A673 (cell line): ENCODE measurements around the gene GJD2. TPM values are rescaled to one million over a fixed set of nuclear protein-coding genes. Genes with fewer than 3 reads are reported as not detected.

Experiments used
- BruUV-seq: library from RNA; stranded (reverse); fragments of 400-500 nt; replicated peaks from 2 replicates; lab custom pipeline; 2021; lab: Mats Ljungman, UMichigan
- CTCF ChIA-PET: fragments of 300-600 bp; sonication (Branson Sonifier 250); formaldehyde crosslinking; loops from one replicate; lab custom pipeline; 2022; ENCODE audit warnings: antibody characterized with exemption; lab: Charles Lee
- POLR2A ChIA-PET: fragments of 300-600 bp; sonication (Branson Sonifier 250); formaldehyde crosslinking; loops from one replicate; lab custom pipeline; 2022; ENCODE audit warnings: antibody characterized with exemption; ENCODE audit not compliant: low non-redundant PET; lab: Charles Lee
- DNase-seq: peaks from one replicate; pipeline ENCODE4 v3.0.0-alpha.2; 2015; ENCODE audit warnings: low spot score
- H3K27ac ChIP-seq: fragments of 200-600 bp; sonication (generic); 2 replicates; pipeline ENCODE4 v1.5.1; 2016; ENCODE audit warnings: mixed run types, low read depth, mild to moderate bottlenecking, mixed read lengths, antibody characterized with exemption, low read length; ENCODE audit not compliant: poor library complexity, severe bottlenecking
- H3K27me3 ChIP-seq: fragments of 200-600 bp; sonication (generic); replicated peaks from 2 replicates; pipeline ENCODE4 v1.6.1; 2017; ENCODE audit warnings: mixed run types, low read depth, mild to moderate bottlenecking, mixed read lengths, antibody characterized with exemption, low read length; ENCODE audit not compliant: insufficient read depth, poor library complexity
- H3K36me3 ChIP-seq: fragments of 200-600 bp; sonication (generic); 2 replicates; pipeline ENCODE4 v1.6.1; 2016; ENCODE audit warnings: mixed run types, mild to moderate bottlenecking, mixed read lengths, antibody characterized with exemption, low read length; ENCODE audit not compliant: insufficient read depth, poor library complexity, severe bottlenecking
- H3K4me1 ChIP-seq: fragments of 200-600 bp; sonication (generic); 2 replicates; pipeline ENCODE4 v1.6.1; 2017; ENCODE audit warnings: mixed run types, mild to moderate bottlenecking, mixed read lengths, antibody characterized with exemption, low read length; ENCODE audit not compliant: insufficient read depth, poor library complexity, severe bottlenecking
- H3K4me3 ChIP-seq: fragments of 200-600 bp; sonication (generic); 2 replicates; pipeline ENCODE4 v1.5.1; 2016; ENCODE audit warnings: low read depth, mixed run types, mild to moderate bottlenecking, mixed read lengths, low read length; ENCODE audit not compliant: poor library complexity, severe bottlenecking
- H3K9me3 ChIP-seq: fragments of 200-600 bp; sonication (generic); 2 replicates; pipeline ENCODE4 v1.6.1; 2016; ENCODE audit warnings: mixed run types, low read depth, mild to moderate bottlenecking, mixed read lengths, antibody characterized with exemption, low read length; ENCODE audit not compliant: poor library complexity, severe bottlenecking
- CTCF ChIP-seq: fragments of 300-800, 200-600 bp; sonication (generic); conservative IDR thresholded peaks from 2 replicates; pipeline ENCODE4 v1.5.1; 2017; ENCODE audit warnings: low read depth, mild to moderate bottlenecking, antibody characterized with exemption, low read length, moderate library complexity, mixed read lengths
- EZH2 ChIP-seq: fragments of 200-600 bp; sonication (generic); IDR thresholded peaks from 2 replicates; pipeline ENCODE4 v1.6.1; 2017; ENCODE audit warnings: borderline replicate concordance, low read depth, mild to moderate bottlenecking, mixed read lengths, antibody characterized with exemption, low read length; ENCODE audit not compliant: poor library complexity, severe bottlenecking
- intact Hi-C: fragments of 100-400 bp; cut with micrococcal nuclease; formaldehyde crosslinking; loops from one replicate; pipeline ENCODE4 v1.10.0; 2022; ENCODE audit not compliant: unreplicated experiment
- total RNA-seq: library from RNA; stranded (reverse); gene quantifications from 2 replicates; pipeline ENCODE4 v1.2.3, GENCODE V29; 2021

The GJD2 gene
- total RNA-seq, 1 experiment from 2014 or later, result not detected

- TF ChIP-seq CTCF (peak; percentile 91), EZH2 (no peak)
- H3K27me3 ChIP-seq, result peaks cover 75% of the 10 kb centered on the region
- H3K4me3 ChIP-seq, result no peak overlapping the region
- H3K4me1 ChIP-seq, result no peaks in the 10 kb centered on the region
- intact Hi-C loops, result loop anchor here (1.0 kb wide), 1 partner anchor 212 kb away; no protein-coding TSS in a partner anchor
- H3K36me3 ChIP-seq, result no peaks in the 10 kb centered on the region
- CTCF ChIA-PET, result interaction anchor here (0.7 to 1.2 kb wide), 4 partner anchors 42 to 261 kb away, joined by 3 to 10 read pairs (median 3); partner anchors contain the start of gene AQR
- POLR2A ChIA-PET, result no interaction called here
- no peaks in the 10 kb centered on the region for H3K9me3 ChIP-seq
- H3K27ac ChIP-seq, result no peak overlapping the region
- no TSS peak for BruUV-seq
- peak; percentile 52 for DNase-seq
Measured at GRCh38 chr15:34708422-34708821, 46.4 kb downstream of the GJD2 start.

- H3K27ac ChIP-seq, result no peak overlapping the region
- no TSS peak for BruUV-seq
- CTCF ChIA-PET, result no interaction called here
- no peak overlapping the region for H3K4me3 ChIP-seq
- peak; percentile 51 for DNase-seq
- no peaks in the 10 kb centered on the region for H3K4me1 ChIP-seq
- POLR2A ChIA-PET, result no interaction called here
- H3K9me3 ChIP-seq, result no peaks in the 10 kb centered on the region
- peaks cover 46% of the 10 kb centered on the region for H3K27me3 ChIP-seq
- intact Hi-C loops, result no loop called here
- TF ChIP-seq CTCF (no peak), EZH2 (no peak)
- H3K36me3 ChIP-seq, result no peaks in the 10 kb centered on the region
Measured at GRCh38 chr15:34701536-34701935, 53.3 kb downstream of the GJD2 start.

Other genes with a start within 250 kb of the GJD2 start
- 36.0 and 47.5 TPM in 2 replicates for gene GOLGA8B, start 171.3 kb downstream of the GJD2 start, total RNA-seq
- gene ACTC1, start 40.6 kb upstream of the GJD2 start, total RNA-seq, result not detected in 2 replicates
- 34.2 and 38.5 TPM in 2 replicates for gene AQR, start 214.7 kb upstream of the GJD2 start, total RNA-seq
- gene ZNF770, start 233.3 kb upstream of the GJD2 start, total RNA-seq, result 40.6 and 52.1 TPM in 2 replicates